K562 (cell line): ENCODE data around the gene TVP23B. TPM values are rescaled to one million over a fixed set of nuclear protein-coding genes. Genes with fewer than 3 reads are reported as not detected.

Experiments used
- ATAC-seq: fragments of 200-7000 bp; cut with Tn5 transposase; 3 replicates; pipeline ENCODE4 v1.9.1; 2020; ENCODE audit warnings: moderate library complexity
- BruUV-seq: library from RNA; stranded (reverse); fragments of 400-500 nt; replicated peaks from 2 replicates; lab custom pipeline; 2021; lab: Mats Ljungman, UMichigan
- CTCF ChIA-PET: fragments of 300-600 bp; formaldehyde crosslinking; extraction: SDS; loops from one replicate; lab custom pipeline; 2021; ENCODE audit warnings: low intra/inter-chr PET ratio; lab: Yijun Ruan, JAX
- POLR2A ChIA-PET: fragments of 300-600, 350-650 bp; sonication (Branson Sonifier 250); formaldehyde crosslinking; extraction: SDS; loops from one replicate; lab custom pipeline; 2021; ENCODE audit warnings: antibody characterized with exemption, inconsistent platforms; lab: Yijun Ruan, JAX
- DNase-seq, 4 experiments: peaks; one replicate each; pipeline versions ENCODE4 v3.0.0 to v3.0.0-alpha.2; 2011 to 2018; ENCODE audit warnings: low spot score in 3 of 4, mixed read lengths in 3 of 4; ENCODE audit errors: extremely low read depth in 1 of 4
- FAIRE-seq: peaks from 2 replicates; lab custom pipeline; 2011; peaks lifted over from hg19 to GRCh38; lab: Jason Lieb, UNC
- H2AFZ ChIP-seq: 2 replicates; pipeline ENCODE4 v1.6.0; 2011; ENCODE audit warnings: low read depth, low read length, control low read depth, inconsistent platforms
- H3K27ac ChIP-seq: fragments of 200-600 bp; 3 replicates; pipeline ENCODE4 v1.8.0; 2011; ENCODE audit warnings: low read depth, mild to moderate bottlenecking, control low read depth, inconsistent platforms, low read length, moderate library complexity, mixed read lengths; ENCODE audit errors: extremely low read depth
- H3K27me3 ChIP-seq, 2 experiments: fragments of 300-600 bp in 1 of 2; 2 replicates in 1 of 2; 3 replicates in 1 of 2; pipeline versions ENCODE4 v1.6.0 to v1.8.0; 2011; ENCODE audit warnings: inconsistent platforms in 2 of 2, low read length in 2 of 2, mild to moderate bottlenecking in 1 of 2, mixed read lengths in 1 of 2, moderate library complexity in 1 of 2; ENCODE audit not compliant: control insufficient read depth in 2 of 2, insufficient read depth in 2 of 2
- H3K36me3 ChIP-seq: fragments of 300-600 bp; 3 replicates; pipeline ENCODE4 v1.8.0; 2011; ENCODE audit warnings: mild to moderate bottlenecking, low read length, inconsistent platforms; ENCODE audit not compliant: control insufficient read depth, insufficient read depth
- H3K4me1 ChIP-seq, 2 experiments: fragments of 200-600 bp in 1 of 2; replicated peaks in 1 of 2; 2 replicates in 1 of 2; 3 replicates in 1 of 2; pipeline versions ENCODE4 v1.5.1 to v1.8.0; 2011; ENCODE audit warnings: inconsistent platforms in 2 of 2, low read length in 2 of 2, mild to moderate bottlenecking in 1 of 2, mixed read lengths in 1 of 2, moderate library complexity in 1 of 2; ENCODE audit not compliant: control insufficient read depth in 2 of 2, insufficient read depth in 2 of 2
- H3K4me2 ChIP-seq: 2 replicates; pipeline ENCODE4 v1.6.1; 2011; ENCODE audit warnings: low read length, control low read depth, inconsistent platforms, mixed read lengths; ENCODE audit not compliant: insufficient read depth
- H3K4me3 ChIP-seq: fragments of 200-600 bp; sonication (generic), shearing (Covaris generic); 2 replicates; pipeline ENCODE4 v1.5.1; 2016; ENCODE audit warnings: control low read depth, inconsistent platforms
- H3K79me2 ChIP-seq: fragments of 200-600 bp; 3 replicates; pipeline ENCODE4 v1.8.0; 2011; ENCODE audit warnings: low read length, inconsistent platforms; ENCODE audit not compliant: control insufficient read depth, insufficient read depth
- H3K9ac ChIP-seq, 2 experiments: 2 replicates each; pipeline versions ENCODE4 v1.6.0 to v1.6.1; 2011; ENCODE audit warnings: low read depth in 2 of 2, low read length in 2 of 2, control low read depth in 1 of 2, inconsistent platforms in 1 of 2, mild to moderate bottlenecking in 1 of 2, mixed read lengths in 1 of 2; ENCODE audit not compliant: insufficient read depth in 1 of 2
- H3K9me1 ChIP-seq: one replicate; pipeline ENCODE4 v1.6.0; 2011; ENCODE audit warnings: inconsistent platforms, mild to moderate bottlenecking, low read length, moderate library complexity; ENCODE audit not compliant: control insufficient read depth, insufficient read depth
- H3K9me3 ChIP-seq: replicated peaks from 2 replicates; pipeline ENCODE4 v1.5.1; 2011; ENCODE audit warnings: low read depth, low read length, inconsistent platforms; ENCODE audit not compliant: control insufficient read depth, insufficient read depth
- H4K20me1 ChIP-seq: replicated peaks from 2 replicates; pipeline ENCODE4 v1.6.1; 2011; ENCODE audit warnings: low read length, inconsistent platforms, mixed read lengths; ENCODE audit not compliant: control insufficient read depth, insufficient read depth
- ARHGAP35 ChIP-seq: fragments of 450-650 bp; IDR thresholded peaks from 2 replicates; pipeline ENCODE4 v1.6.1; 2018; ENCODE audit not compliant: partially characterized antibody
- ATF1 ChIP-seq, 2 experiments: fragments of 450-650 bp in 1 of 2; IDR thresholded peaks; 2 replicates each; pipeline ENCODE4 v1.6.1; 2016; ENCODE audit warnings: missing compliant biosample characterization in 1 of 2, missing genetic modification characterization in 1 of 2
- BRD4 ChIP-seq: fragments of 200-600 bp; sonication (generic); IDR thresholded peaks from 2 replicates; pipeline ENCODE4 v1.6.1; 2017; ENCODE audit warnings: inconsistent platforms
- CHD4 ChIP-seq: fragments of 200-600 bp; sonication (generic); IDR thresholded peaks from 3 replicates; pipeline ENCODE4 v1.6.1; 2012; ENCODE audit warnings: low read depth, mild to moderate bottlenecking, mixed read lengths, low read length, inconsistent platforms; ENCODE audit not compliant: insufficient read depth, insufficient replicate concordance, poor library complexity, severe bottlenecking
- EHMT2 ChIP-seq: fragments of 450-650 bp; IDR thresholded peaks from 2 replicates; pipeline ENCODE4 v1.6.1; 2018; ENCODE audit warnings: antibody characterized with exemption
- FOXJ3 ChIP-seq: sonication (generic); formaldehyde crosslinking; IDR thresholded peaks from 2 replicates; pipeline ENCODE4 v1.4.0; 2020; ENCODE audit warnings: mild to moderate bottlenecking, missing genetic modification reagents
- HIVEP1 ChIP-seq: fragments of 250-450 bp; sonication (Bioruptor Pico); IDR thresholded peaks from 2 replicates; pipeline ENCODE4 v1.4.0; 2020; ENCODE audit warnings: mild to moderate bottlenecking
- PHF21A ChIP-seq: fragments of 450-650 bp; IDR thresholded peaks from 2 replicates; pipeline ENCODE4 v1.6.1; 2017; ENCODE audit warnings: low read depth, borderline replicate concordance
- RCOR1 ChIP-seq, 2 experiments: IDR thresholded peaks; 2 replicates each; pipeline ENCODE4 v1.6.1; 2012; ENCODE audit warnings: low read depth in 2 of 2, low read length in 2 of 2, borderline replicate concordance in 1 of 2, improper control_type of control experiment in 1 of 2
- RFX5 ChIP-seq: IDR thresholded peaks from 2 replicates; pipeline ENCODE4 v1.6.1; 2011; ENCODE audit warnings: low read depth, mild to moderate bottlenecking, improper control_type of control experiment, low read length
- TCF7L2 ChIP-seq: fragments of 150-350 bp; IDR thresholded peaks from 2 replicates; pipeline ENCODE4 v1.6.1; 2016; ENCODE audit warnings: low read depth, mild to moderate bottlenecking, low read length, moderate library complexity
- U2AF1 ChIP-seq: fragments of 200-400 bp; formaldehyde crosslinking; optimal IDR thresholded peaks from 2 replicates; pipeline ENCODE3; 2017; ENCODE audit warnings: mild to moderate bottlenecking, low read depth, low read length, moderate library complexity
- ZBTB17 ChIP-seq: fragments of 450-650 bp; formaldehyde crosslinking; IDR thresholded peaks from 2 replicates; pipeline ENCODE4 v1.4.0; 2020; ENCODE audit warnings: mild to moderate bottlenecking
- ZFP30 ChIP-seq: fragments of 250-450 bp; sonication (Bioruptor Pico); IDR thresholded peaks from 2 replicates; pipeline ENCODE4 v1.8.0; 2022; ENCODE audit warnings: moderate library complexity, mild to moderate bottlenecking, inconsistent platforms, borderline replicate concordance
- ZNF239 ChIP-seq: fragments of 250-450 bp; sonication (Bioruptor Pico); IDR thresholded peaks from 2 replicates; pipeline ENCODE4 v1.4.0; 2020; ENCODE audit warnings: mild to moderate bottlenecking
- ZNF347 ChIP-seq: fragments of 450-650 bp; formaldehyde crosslinking; IDR thresholded peaks from 2 replicates; pipeline ENCODE4 v1.4.0; 2020; ENCODE audit warnings: low read depth, mild to moderate bottlenecking, moderate library complexity
- ZNF695 ChIP-seq: fragments of 450-650 bp; formaldehyde crosslinking; IDR thresholded peaks from 2 replicates; pipeline ENCODE4 v1.4.0; 2020; ENCODE audit warnings: mild to moderate bottlenecking, moderate library complexity
- ZNF699 ChIP-seq: fragments of 250-450 bp; sonication (Bioruptor Pico); IDR thresholded peaks from 2 replicates; pipeline ENCODE4 v1.8.0; 2021; ENCODE audit warnings: mild to moderate bottlenecking, moderate library complexity; ENCODE audit not compliant: insufficient replicate concordance
- ZNF717 ChIP-seq: fragments of 250-450 bp; sonication (Bioruptor Pico); IDR thresholded peaks from 2 replicates; pipeline ENCODE4 v1.5.0; 2021
- WGBS: fragments of 100-300 bp; shearing (Covaris generic); methylation state at CpG from one replicate; pipeline ENCODE4 v1.1.6; 2016; ENCODE audit warnings: low coverage, mixed read lengths; ENCODE audit not compliant: insufficient coverage; ENCODE audit errors: missing lambda C conversion rate; 5-methylcytosine and 5-hydroxymethylcytosine counted together
- in situ Hi-C: fragments of 300-500 bp; cut with MboI; formaldehyde crosslinking; loops from 4 replicates; pipeline ENCODE4 v1.15.0; 2018; ENCODE audit warnings: inconsistent platforms, mixed read lengths
- intact Hi-C: fragments of 100-400 bp; cut with micrococcal nuclease; formaldehyde crosslinking; loops from 2 replicates; pipeline ENCODE4 v1.14.2; 2022
- polyA plus RNA-seq, 8 experiments: library from polyadenylated mRNA; depleted of rRNA in 4 of 8; stranded (reverse) in 5 of 8; unstranded in 3 of 8; fragments of >200 nt; fragmentation: Nextera tagmentation in 2 of 8; fragmentation: Illumina TruSeq in 1 of 8; extraction: Ambion mirVana in 2 of 8; extraction: Trizol in 1 of 8; gene quantifications; 2 replicates each; pipeline versions ENCODE4 v1.2.1 to v1.2.3, GENCODE V29; 2011 to 2014; ENCODE audit warnings: inconsistent platforms in 1 of 8, missing spikeins in 1 of 8
- total RNA-seq, 7 experiments: library from RNA; depleted of rRNA in 6 of 7; stranded (reverse); fragments of >200 nt in 6 of 7; fragmentation: Illumina TruSeq in 2 of 7; extraction: Trizol in 2 of 7; gene quantifications; 2 replicates each; pipeline versions ENCODE4 v1.2.1 to v1.2.3, GENCODE V29; 2011 to 2021; ENCODE audit warnings: low replicate concordance in 1 of 7
- TF ChIP-seq, protein P1 (sequence below): sonication (generic); formaldehyde crosslinking; IDR thresholded peaks from 2 replicates; pipeline ENCODE4 v1.8.1; 2022; ENCODE audit warnings: missing genetic modification reagents
- TF ChIP-seq, protein P2 (sequence below): sonication (generic); formaldehyde crosslinking; IDR thresholded peaks from 2 replicates; pipeline ENCODE4 v1.8.0; 2022; ENCODE audit warnings: missing genetic modification reagents, mild to moderate bottlenecking, borderline replicate concordance

Gene TVP23B
- total and polyA plus RNA-seq, 9 of the 15 experiments (the other 6 are each of a cell fraction or from before 2014, with no cell fraction given): 10.4 to 52.8 (median 15.8) TPM

DNA sequence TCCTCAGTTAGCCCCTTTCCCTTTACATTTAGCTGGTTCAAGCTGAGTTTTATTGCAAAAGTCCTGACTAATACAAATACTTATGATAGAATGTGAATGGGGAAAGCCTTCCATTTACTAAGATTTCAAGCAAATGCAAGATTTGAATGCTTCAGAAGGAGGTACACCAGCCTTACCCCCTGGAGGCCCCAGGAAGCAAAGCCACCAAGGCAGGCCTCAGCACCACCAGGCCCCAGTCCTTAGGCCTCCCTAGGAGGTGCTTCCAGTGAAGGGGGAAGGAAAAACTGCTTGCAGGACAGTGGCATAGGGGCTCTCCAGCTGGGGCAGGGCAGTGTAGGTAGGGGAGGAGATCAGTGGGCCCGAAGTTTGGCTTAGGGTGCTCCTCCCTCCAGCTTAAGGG, 69.7 kb downstream of the TVP23B start (continued):
- no peak for TF ChIP-seq PHF21A
- TF ChIP-seq EHMT2: no peak
- no peak for TF ChIP-seq RCOR1 (IDR thresholded peaks at IDR 0.05; ENCODE audit: borderline replicate concordance in 1 of 2, low read depth in 2 of 2, low read length in 2 of 2)
- no peak for TF ChIP-seq ZNF347 (CRISPR knock-in tag)
- TF ChIP-seq ZFP30: no peak
- TF ChIP-seq FOXJ3 (CRISPR knock-in tag): no peak
- no peak for TF ChIP-seq CHD4

DNA sequence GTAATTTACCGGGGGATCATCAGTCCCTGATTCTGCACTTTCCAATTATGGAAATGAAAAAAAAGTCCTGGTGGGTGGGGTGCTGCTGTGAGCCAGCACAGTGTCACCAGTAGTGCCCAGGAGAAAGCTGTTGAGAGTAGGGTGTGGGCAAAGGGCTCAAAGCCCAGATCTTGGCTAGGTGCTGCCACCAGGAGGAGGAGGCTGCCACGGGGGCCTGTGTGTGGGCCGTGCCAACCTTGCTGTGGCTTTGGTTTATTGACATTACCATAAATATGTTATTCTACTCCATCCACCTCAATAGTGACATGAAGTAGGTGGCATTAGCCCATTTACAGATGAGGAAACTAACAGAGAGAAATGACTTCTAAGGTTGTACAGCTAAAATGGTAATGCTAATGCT, 70.2 kb downstream of the TVP23B start:
- DNase-seq: no peak
- H3K27ac ChIP-seq: no peak overlapping the region
- no peak overlapping the region for H2AFZ ChIP-seq
- H4K20me1 ChIP-seq: no peaks in the 10 kb centered on the region
- no peak overlapping the region for H3K4me3 ChIP-seq
- no peaks in the 10 kb centered on the region for H3K27me3 ChIP-seq
- CTCF ChIA-PET: no interaction called here
- no peaks in the 10 kb centered on the region for H3K9me1 ChIP-seq
- H3K79me2 ChIP-seq: no peaks in the 10 kb centered on the region
- H3K9me3 ChIP-seq: no peaks in the 10 kb centered on the region
- H3K4me1 ChIP-seq: peaks cover 0 to 7% of the 10 kb centered on the region in 2 experiments; a peak in 4 of 5 replicates
- WGBS: 52% methylated on average over 3 of the region's 3 CpGs
- no peak overlapping the region for H3K4me2 ChIP-seq
- POLR2A ChIA-PET: no interaction called here
- no TSS peak for BruUV-seq
- no peaks in the 10 kb centered on the region for H3K36me3 ChIP-seq
- no peak overlapping the region for H3K9ac ChIP-seq
- no peak for FAIRE-seq
- in situ Hi-C loops (no loop called here), intact Hi-C loops (no loop called here)
- no peak for ATAC-seq
- TF ChIP-seq, protein P1, sequence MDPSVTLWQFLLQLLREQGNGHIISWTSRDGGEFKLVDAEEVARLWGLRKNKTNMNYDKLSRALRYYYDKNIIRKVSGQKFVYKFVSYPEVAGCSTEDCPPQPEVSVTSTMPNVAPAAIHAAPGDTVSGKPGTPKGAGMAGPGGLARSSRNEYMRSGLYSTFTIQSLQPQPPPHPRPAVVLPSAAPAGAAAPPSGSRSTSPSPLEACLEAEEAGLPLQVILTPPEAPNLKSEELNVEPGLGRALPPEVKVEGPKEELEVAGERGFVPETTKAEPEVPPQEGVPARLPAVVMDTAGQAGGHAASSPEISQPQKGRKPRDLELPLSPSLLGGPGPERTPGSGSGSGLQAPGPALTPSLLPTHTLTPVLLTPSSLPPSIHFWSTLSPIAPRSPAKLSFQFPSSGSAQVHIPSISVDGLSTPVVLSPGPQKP: no peak
- TF ChIP-seq ZNF695 (CRISPR knock-in tag) (no peak), ARHGAP35 (no peak), ZNF717 (CRISPR knock-in tag) (no peak), BRD4 (no peak), ATF1 (CRISPR knock-in tag; IDR thresholded peaks at IDR 0.05) (no peak), ATF1 (tag; IDR thresholded peaks at IDR 0.05) (no peak), HIVEP1 (CRISPR knock-in tag) (no peak), RFX5 (no peak), ZNF699 (CRISPR knock-in tag) (no peak), TCF7L2 (no peak), ZBTB17 (CRISPR knock-in tag) (no peak), U2AF1 (no peak), ZNF239 (no peak)
- TF ChIP-seq, protein P2, sequence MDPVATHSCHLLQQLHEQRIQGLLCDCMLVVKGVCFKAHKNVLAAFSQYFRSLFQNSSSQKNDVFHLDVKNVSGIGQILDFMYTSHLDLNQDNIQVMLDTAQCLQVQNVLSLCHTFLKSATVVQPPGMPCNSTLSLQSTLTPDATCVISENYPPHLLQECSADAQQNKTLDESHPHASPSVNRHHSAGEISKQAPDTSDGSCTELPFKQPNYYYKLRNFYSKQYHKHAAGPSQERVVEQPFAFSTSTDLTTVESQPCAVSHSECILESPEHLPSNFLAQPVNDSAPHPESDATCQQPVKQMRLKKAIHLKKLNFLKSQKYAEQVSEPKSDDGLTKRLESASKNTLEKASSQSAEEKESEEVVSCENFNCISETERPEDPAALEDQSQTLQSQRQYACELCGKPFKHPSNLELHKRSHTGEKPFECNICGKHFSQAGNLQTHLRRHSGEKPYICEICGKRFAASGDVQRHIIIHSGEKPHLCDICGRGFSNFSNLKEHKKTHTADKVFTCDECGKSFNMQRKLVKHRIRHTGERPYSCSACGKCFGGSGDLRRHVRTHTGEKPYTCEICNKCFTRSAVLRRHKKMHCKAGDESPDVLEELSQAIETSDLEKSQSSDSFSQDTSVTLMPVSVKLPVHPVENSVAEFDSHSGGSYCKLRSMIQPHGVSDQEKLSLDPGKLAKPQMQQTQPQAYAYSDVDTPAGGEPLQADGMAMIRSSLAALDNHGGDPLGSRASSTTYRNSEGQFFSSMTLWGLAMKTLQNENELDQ (CRISPR knock-in tag): no peak
